ENCODE results near the gene EN2.

Gene EN2

DNA sequence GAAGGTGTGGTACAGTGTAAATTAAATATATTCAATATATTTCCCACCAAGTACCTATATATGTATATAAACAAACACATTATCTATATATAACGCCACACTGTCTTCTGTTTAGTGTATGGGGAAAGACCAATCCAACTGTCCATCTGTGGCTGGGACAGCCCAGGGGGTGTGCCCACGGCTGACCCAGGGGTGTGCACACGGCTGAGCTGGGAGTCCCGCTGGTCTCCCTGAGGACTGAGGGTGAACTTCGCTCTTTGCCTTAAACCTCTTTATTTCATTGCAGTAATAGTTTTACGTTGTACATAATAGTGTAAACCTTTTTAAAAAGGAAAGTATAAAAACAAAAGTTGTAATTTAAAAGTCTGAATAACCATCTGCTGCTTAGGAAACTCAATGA lies 6.3 kb downstream of the EN2 start:
- DNase-seq (ENCODE audit: low spot score), result peak; percentile 24

GRCh38 chr7:155464948-155465739 lies 7.2 kb downstream of the EN2 start:
- DNase-seq (ENCODE audit: low spot score), result no peak

DNA sequence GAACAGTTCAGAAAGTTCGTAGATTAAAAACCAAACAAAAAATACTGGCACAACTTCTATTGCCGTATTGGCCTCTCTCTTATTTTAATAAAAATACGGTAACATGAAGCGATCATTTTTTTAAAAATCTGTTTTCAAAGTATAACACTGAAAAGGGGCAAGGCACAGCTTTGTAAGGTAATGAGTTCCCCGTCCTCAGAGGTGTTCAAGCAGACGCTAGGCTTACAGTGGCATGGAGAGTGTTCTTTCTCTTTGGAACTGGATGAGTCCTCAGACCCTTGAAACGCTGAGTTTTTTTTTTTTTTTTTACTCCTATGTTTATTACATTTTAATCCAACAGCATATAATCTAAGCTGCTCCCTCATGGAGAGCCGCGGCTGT lies 7.8 kb downstream of the EN2 start:
- no peak for DNase-seq (ENCODE audit: low spot score)

DNA sequence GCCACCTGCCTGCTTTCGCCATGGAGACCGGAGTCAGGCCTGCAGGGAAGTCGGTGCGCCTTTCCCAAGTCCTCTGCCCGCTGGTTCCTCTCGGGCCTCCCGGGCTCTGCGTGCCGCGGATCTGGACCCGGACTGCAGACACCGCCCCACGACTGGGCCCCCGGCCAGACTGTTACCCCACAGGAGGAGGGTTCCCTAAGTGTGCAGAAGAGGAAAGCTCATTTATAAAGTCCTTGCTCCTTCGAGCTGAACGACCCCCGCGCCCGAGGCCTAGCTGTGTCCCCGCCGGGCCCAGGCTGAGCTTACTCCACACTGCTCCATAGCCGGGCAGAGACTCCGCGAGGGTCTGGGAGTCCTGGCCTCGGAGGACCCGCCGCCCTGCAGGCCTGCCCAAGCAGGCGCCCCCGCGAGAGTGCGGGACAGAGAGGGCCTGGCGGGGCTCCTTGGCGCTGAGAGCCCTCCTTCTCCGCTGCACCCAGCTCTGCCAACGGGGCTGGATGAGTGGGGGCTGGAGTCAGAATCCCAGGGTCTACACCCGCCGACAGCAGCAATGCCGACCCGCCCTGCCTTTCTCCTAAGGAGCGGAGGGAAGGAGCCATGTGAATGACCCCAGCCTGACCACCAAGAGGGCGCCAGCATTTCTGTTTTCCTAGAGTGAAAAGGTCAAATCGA lies 8.3 kb downstream of the EN2 start:
- DNase-seq (ENCODE audit: low spot score), result no peak

GRCh38 chr7:155466814-155467733 lies 9.1 kb downstream of the EN2 start:
- no peak for DNase-seq (ENCODE audit: low spot score)

DNA sequence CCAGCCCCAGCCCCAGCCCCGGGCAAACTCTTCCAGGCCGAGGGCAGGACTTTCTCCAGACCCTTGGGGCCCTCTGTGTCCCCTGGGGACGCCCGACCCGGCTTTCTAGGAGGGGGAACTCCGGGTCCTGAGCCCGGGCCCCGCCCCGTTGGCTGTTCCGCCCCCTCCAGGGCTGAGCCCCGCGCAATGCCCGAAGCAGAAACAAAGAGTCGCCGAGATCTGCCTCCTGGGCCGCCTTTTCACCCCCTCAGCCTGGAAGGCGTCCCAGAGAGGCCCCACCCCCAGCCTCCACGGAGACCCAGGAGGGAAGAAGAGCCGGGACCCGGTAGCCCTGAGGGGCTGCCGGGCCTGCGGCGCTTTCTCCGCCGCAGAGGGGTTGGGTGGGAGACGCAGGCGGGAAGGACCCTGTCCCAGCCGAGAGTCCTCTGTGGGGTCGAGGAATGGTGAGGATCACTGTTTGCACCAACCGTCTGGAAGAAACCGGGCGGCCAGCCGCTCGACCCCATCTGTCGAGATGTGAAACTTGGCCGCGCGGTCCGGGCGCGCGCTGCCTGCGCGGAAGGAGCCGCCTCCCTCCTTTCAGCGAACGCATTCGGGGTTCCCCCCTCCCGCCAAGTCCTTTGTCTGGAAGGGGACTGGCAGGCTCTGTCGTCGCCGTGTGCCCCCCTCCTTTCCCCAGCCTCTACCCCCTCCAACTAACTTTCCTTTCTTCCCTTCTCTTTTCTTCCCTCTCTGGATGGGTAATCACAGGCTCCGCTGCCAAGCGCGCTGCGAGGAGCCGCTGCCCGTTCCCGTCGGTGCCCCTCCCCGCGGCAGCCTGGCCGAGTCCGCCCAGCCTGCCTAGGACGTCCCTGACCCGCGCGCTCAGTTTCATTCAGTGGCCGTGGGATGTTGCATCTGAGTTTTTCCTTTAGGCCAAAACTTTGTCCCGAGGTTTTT lies 10.2 kb downstream of the EN2 start:
- DNase-seq (ENCODE audit: low spot score), result peak; percentile 70

DNA sequence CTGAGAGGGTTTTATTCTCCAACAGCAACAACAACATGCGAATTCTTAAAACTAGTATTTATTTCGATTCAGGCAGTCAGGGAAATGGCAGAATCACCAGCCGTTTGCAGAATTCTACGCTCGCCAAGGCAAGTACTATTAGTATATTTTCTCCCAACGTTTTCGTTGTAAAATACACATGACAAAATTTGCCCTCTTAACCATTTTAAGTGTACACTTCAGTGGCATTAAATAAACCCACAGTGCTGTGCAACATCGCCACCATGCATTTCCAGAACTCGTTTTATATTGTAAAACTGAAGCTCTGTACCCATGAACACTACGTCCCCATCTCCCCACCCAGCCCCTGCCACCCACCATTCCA lies 10.8 kb downstream of the EN2 start:
- DNase-seq (ENCODE audit: low spot score), result no peak

DNA sequence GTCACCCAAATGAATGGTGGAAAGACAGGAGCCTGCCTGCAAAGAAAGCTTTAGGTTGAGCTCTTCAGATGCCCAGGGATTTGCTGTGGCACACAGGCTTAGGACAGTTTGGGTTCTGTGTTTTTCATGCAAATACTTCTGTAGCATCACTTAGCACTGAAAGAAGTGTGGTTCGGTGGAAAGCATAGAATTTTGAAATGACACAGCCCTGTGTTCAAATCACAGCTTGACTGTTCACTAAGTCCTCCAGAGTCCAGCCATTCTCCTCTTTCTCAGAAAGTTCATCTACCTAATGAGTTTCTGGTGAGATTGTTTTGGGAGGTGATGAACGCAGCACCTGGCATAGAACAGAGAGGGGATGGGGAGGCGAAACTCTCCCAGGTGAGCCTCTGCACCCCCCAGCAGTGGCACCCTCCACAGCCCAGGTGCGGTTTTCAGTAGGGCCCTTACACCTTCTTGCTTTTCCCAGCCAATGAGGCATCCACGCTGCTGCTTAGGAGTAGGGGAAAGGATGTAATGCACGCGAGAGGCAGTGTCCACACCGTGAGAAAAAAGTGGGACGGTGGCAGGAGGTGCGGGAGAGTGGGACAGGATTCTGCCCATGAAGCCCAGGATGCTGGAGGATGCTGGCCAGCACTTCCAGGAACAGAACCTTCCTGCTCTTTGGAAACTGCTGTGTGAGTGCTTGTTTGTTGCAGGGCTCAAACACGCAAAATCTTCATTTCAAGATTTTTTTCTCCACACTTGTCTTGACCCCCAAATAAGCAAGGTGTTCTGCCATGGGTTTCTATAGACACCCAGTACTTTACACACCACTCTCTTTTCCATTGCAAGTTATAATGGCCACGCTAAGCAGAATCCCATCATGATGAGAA lies 11.6 kb downstream of the EN2 start:
- DNase-seq (ENCODE audit: low spot score), result no peak

- no peak for DNase-seq (ENCODE audit: low spot score)
Measured at GRCh38 chr7:155470186-155470487, 12.2 kb downstream of the EN2 start.

- no peak for DNase-seq (ENCODE audit: low spot score)
Measured at GRCh38 chr7:155470686-155471638, 13.0 kb downstream of the EN2 start.

GRCh38 chr7:155471718-155472117 lies 13.8 kb downstream of the EN2 start:
- no peak for DNase-seq (ENCODE audit: low spot score)

DNA sequence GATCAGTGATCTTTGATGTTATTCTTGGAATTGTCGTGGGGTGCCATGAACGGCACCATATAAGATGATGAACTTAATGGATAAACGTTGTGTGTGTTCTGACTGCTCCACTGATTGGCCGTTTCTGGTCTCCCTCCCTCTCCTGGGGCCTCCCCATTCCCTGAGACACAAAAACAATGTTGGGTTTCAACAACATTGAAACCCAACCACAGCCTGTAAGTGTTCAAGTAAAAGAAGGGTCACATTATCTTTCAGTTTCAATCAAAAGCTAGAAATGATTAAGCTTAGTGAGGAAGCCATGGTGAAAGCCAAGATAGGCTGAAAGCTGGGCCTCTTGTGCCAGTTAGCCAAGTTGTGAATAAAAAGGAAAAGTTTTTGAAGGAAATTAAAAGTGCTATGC lies 19.5 kb downstream of the EN2 start:
- DNase-seq (ENCODE audit: low spot score), result no peak

- no peak for DNase-seq (ENCODE audit: low spot score)
Measured at GRCh38 chr7:155481764-155482163, 23.8 kb downstream of the EN2 start.

DNA sequence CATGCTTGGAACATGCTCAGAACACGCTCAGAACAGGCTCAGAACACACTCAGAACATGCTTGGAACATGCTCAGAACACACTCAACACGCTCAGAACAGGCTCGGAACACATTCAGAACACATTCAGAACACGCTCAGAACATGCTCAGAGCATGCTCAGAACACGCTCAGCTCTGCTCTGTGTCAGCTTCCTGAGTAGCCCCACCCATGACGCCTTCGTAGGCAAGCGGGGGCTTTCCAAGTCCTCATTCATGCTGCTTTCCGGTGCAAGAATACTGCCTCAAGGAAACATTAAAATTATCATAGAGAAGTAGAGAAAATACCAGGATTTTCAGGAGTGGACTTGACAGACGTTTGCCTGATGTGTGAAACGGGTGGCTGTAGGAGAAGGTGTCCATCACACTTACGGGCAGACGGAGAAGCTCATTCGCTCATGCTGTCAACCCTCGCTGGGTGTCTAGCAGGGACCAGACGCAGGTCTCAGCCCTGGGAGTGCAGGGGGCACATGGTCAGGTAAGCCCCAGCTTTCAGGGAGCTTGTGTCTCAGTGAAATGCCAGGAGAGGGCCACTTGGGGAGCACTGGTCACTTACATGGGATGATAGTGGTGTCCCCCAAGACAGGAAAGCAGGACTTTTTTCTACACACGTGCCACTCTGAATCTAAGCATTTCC lies 24.7 kb downstream of the EN2 start:
- no peak for DNase-seq (ENCODE audit: low spot score)

GRCh38 chr7:155483245-155483644 lies 25.3 kb downstream of the EN2 start:
- no peak for DNase-seq (ENCODE audit: low spot score)

- no peak for DNase-seq (ENCODE audit: low spot score)
Measured at GRCh38 chr7:155483868-155484325, 26.0 kb downstream of the EN2 start.

GRCh38 chr7:155484483-155485399 lies 26.8 kb downstream of the EN2 start:
- no peak for DNase-seq (ENCODE audit: low spot score)

Measured in cerebellar cortex (tissue), 1 donor.